ENCODE measurements around the gene POLR3F.
"Not testable (repeated sequence)": the region's sequence is repeated elsewhere in the genome, so short reads cannot be mapped to it uniquely, and the experiment has no call there.

The POLR3F gene

DNA sequence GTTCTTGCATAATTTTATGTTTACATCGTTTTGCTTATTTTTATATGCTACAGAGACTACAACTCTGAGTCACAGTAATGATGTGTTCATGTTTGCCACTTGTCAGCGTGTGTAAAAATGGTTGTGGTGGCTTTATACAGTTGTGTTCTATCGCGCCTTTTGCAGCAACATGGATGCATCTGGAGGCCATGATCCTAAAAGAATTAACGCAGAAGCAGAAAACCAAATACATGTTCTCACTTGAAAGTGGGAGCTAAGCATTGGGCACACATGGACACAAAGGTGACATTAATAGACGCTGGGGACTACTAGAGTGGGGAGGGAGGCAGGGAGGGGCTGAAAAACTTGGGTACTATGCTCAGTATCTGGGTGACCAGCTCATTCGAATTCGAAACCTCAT, 39.6 kb downstream of the POLR3F start:
- DNase-seq: no peak

GRCh38 chr20:18507218-18508191, 40.3 kb downstream of the POLR3F start, which contains the start of gene SEC23B:
SEC23B (plus strand) TSS chr20:18507940; CDS start chr20:18510836, 2,896 bp downstream.
- DNase-seq: peak; percentile 99

- DNase-seq: no peak
Observed at GRCh38 chr20:18511571-18511970, 44.4 kb downstream of the POLR3F start.

- DNase-seq: no peak
Observed at GRCh38 chr20:18513208-18513607, 46.0 kb downstream of the POLR3F start.

DNA sequence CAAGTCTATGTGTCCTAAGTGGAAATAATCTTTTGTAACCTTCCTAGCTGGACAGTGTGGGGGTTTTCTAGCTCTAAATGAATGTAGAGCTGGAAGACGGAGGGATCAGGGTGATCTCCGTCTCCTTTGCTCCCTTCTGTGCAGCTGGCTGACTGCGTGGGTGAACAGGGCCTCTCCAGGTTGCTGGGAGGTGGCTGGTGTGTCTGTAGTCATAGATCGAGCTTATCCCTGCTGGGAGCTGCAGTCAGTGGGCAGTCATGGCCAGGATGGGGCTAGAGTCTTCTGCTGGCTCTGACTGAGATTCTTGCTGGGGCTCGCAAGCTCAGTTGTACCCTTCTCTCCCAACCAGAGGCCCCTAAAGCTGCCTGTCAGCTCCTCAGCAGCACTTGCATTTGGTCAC, 46.9 kb downstream of the POLR3F start:
- no peak for DNase-seq

DNA sequence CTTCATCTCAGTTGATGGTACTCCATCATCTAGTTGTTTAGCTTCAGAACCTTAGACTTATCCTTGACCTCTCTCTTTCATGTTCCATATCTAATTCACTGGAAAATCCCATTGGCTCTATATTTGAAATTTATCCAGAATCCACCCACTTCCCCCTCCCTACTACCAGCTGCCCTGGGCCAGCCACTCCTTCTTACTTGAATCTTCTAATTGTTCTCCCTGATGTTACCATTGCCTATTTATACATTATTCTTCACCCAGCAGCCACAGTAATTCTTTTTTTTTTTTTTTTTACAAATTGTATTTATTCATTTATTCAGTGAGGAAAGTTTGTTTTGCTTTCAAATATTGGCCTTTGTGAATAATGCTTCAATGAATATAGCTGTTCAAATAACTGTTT, 48.8 kb downstream of the POLR3F start:
- DNase-seq: no peak

DNA sequence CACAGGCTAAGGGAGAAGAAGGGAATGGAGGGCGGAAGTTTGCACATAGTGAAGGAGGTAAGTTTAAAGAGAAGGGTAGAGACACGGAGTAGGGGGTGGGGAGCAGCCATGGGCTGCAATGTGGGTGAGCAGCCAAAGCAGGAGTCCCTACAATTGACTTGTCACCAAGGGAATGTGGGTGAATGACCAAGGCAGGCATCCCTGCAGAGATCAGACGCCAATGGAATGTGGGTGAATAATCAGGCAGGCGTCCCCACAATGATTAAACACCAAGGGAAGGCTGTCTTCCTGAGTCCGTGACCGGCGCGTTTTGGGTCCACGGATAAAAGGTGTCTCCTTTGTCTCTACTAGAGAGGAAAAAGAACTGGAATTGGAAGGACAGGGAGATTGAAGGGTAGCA, 54.9 kb downstream of the POLR3F start:
- not testable (repeated sequence) for DNase-seq

- DNase-seq: no peak
Observed at GRCh38 chr20:18523066-18523465, 55.9 kb downstream of the POLR3F start.

GRCh38 chr20:18524646-18525045, 57.5 kb downstream of the POLR3F start:
- no peak for DNase-seq

DNA sequence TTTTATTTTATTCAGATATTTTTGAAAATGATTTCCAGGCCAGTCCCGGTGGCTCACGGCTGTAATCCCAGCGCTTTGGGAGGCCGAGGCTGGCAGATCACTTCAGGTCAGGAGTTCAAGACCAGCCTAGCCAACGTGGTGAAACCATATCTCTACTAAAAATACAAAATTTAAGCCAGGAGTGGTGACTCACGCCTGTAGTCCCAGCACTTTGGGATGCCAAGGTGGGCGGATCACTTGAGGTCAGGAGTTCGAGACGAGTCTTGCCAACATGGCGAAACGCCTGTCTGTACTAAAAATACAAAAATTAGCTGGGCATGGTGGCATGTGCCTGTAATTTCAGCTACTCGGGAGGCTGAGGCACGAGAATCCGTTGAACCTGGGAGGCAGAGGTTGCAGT, 59.6 kb downstream of the POLR3F start:
- DNase-seq: not testable (repeated sequence)

GRCh38 chr20:18527339-18527738, 60.1 kb downstream of the POLR3F start:
- no peak for DNase-seq

DNA sequence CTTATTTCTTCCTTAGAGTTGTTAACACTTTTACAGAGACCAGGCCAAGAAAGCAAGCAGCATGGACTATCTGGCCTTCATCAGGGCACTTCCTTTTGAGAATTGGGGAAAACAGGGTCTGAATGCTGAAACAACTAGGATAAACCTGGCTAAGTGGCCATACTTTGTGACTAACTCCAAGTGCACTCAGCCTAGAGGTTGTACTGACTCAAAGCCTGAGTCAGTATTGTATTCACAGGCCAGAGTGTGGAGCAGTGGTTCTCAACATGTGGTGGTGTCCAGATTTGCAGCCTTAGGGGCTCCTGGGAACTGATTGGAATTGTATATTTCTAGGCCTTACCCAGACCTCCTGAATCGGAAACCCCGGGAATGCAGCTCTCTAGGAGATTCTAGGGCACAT, 60.6 kb downstream of the POLR3F start:
- no peak for DNase-seq

GRCh38 chr20:18529041-18529440, 61.9 kb downstream of the POLR3F start:
- no peak for DNase-seq

DNA sequence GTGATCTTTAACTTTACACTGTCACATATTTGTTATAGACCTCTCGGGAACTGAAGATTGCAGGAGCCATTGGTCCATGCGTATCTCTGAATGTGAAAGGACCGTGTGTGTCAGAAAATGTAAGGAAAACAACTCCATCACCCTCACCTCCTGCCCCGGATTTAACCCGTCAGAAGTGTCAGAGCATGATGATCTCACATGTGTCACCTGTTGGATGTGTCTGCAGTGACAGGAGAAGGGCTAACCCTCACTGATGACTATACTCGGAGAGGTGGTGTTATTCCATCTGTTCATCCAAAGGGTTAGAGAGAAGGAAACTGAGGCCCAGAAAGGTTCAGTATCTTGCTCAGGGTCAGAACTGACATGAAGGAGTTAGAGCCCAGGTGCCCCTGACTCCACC, 65.4 kb downstream of the POLR3F start:
- no peak for DNase-seq

- DNase-seq: no peak
Observed at GRCh38 chr20:18533491-18533890, 66.3 kb downstream of the POLR3F start.

- DNase-seq: no peak
Observed at GRCh38 chr20:18533978-18534644, 66.9 kb downstream of the POLR3F start.
